Activated naive CD4-positive, alpha-beta T cell treated with Interleukin-2 at 50 U/mL for 16 hours (primary cell): ENCODE results near the gene REV3L.
"Not testable (repeated sequence)": the region's sequence is repeated elsewhere in the genome, so short reads cannot be mapped to it uniquely, and the experiment has no call there.

Experiments
- DNase-seq: peaks from one replicate; pipeline ENCODE4 v3.0.0-alpha.2; 2020

Gene REV3L, protein sequence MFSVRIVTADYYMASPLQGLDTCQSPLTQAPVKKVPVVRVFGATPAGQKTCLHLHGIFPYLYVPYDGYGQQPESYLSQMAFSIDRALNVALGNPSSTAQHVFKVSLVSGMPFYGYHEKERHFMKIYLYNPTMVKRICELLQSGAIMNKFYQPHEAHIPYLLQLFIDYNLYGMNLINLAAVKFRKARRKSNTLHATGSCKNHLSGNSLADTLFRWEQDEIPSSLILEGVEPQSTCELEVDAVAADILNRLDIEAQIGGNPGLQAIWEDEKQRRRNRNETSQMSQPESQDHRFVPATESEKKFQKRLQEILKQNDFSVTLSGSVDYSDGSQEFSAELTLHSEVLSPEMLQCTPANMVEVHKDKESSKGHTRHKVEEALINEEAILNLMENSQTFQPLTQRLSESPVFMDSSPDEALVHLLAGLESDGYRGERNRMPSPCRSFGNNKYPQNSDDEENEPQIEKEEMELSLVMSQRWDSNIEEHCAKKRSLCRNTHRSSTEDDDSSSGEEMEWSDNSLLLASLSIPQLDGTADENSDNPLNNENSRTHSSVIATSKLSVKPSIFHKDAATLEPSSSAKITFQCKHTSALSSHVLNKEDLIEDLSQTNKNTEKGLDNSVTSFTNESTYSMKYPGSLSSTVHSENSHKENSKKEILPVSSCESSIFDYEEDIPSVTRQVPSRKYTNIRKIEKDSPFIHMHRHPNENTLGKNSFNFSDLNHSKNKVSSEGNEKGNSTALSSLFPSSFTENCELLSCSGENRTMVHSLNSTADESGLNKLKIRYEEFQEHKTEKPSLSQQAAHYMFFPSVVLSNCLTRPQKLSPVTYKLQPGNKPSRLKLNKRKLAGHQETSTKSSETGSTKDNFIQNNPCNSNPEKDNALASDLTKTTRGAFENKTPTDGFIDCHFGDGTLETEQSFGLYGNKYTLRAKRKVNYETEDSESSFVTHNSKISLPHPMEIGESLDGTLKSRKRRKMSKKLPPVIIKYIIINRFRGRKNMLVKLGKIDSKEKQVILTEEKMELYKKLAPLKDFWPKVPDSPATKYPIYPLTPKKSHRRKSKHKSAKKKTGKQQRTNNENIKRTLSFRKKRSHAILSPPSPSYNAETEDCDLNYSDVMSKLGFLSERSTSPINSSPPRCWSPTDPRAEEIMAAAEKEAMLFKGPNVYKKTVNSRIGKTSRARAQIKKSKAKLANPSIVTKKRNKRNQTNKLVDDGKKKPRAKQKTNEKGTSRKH (N-terminal part only)

DNA sequence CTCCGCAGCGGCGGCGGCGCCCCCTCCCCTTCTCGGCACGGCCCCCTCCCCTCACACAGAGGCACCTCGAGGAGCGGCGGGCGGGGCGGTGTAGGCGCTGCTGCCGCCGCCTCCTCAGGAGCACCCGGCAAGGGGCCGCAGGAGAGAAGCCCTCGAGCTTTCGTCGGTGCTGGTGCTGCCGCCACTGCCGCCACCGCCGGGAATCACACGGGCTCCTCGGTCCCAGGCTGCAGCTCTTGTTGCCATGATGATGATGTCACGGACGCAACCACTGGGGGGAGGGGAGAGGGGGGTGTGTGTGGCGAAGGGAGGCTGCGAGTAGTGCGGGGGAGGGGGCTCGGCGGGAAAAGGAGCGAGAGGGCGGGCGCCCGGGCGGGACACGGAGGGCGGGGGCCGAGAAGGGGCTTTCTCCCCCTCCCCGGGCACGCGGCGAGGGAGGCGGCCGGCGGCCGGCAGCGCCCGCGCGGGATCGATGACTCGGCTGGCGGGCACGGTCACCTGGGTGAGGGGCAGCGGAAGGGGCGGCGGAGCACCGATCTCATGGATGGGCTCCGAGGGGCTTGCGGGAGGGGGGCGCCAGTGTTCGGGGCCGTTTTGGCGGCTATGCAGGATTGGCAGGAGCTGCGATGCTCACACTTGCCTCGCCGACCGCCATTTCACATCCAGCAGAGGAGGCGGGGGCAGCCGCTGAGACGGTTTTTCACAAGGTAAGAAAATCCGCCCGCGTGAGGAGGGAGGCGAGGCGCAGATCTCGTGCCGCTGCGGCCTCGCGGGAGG lies at the start of gene REV3L:
Gene REV3L, minus strand, starts transcription at position 260 of the 777 bp plus-strand sequence. CDS start 330 bp downstream, outside the sequence.
- DNase-seq, result peak; percentile 90

DNA sequence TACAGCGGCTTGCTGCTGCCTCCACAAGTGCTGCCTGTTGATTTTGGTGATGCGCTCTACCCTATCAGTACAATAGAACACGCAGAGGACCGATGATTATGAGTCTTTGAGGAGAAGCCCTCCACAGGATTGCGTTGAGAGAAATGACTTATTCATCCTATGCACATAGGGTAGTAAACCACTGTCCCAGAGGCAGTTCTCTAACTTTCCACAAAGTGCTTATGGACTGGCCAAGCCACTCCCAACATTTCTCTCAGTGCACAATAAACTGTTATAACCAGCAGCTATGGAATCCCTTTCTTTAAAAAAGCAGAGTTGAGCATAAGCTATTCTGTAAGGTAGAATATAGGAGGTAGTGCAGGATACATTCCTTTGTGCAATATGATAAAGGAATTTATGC lies 48.2 kb upstream of the REV3L start:
- DNase-seq, result no peak

GRCh38 chr6:111530667-111531066 lies 47.6 kb upstream of the REV3L start:
- no peak for DNase-seq

DNA sequence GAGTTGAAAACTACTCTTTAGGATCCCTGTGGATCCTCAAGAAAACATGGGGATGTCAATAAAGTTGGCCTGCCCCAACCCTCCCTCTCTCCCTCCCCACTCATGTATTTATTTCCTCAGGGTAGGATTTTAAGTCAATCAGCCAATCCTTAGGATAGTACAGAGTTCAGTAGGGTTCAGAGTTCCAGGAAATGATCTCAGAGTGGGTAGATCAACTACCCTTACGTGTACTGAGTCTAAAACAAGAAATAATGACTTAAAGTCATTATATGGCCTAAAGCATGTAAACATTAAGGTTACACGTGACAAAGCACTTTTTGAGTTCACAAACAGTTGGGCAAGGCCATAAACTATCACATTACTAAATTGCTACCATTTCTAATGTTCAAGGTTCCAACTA lies 47.2 kb upstream of the REV3L start:
- no peak for DNase-seq

GRCh38 chr6:111527367-111527766 lies 44.3 kb upstream of the REV3L start:
- DNase-seq, result no peak

GRCh38 chr6:111524735-111525134 lies 41.7 kb upstream of the REV3L start:
- no peak for DNase-seq

- no peak for DNase-seq
Measured at GRCh38 chr6:111524252-111524651, 41.2 kb upstream of the REV3L start.

- DNase-seq, result no peak
Measured at GRCh38 chr6:111523484-111524167, 40.6 kb upstream of the REV3L start.

GRCh38 chr6:111522393-111523020 lies 39.5 kb upstream of the REV3L start:
- DNase-seq, result no peak

- DNase-seq, result no peak
Measured at GRCh38 chr6:111521497-111522270, 38.7 kb upstream of the REV3L start.

GRCh38 chr6:111520524-111520923 lies 37.5 kb upstream of the REV3L start:
- no peak for DNase-seq

DNA sequence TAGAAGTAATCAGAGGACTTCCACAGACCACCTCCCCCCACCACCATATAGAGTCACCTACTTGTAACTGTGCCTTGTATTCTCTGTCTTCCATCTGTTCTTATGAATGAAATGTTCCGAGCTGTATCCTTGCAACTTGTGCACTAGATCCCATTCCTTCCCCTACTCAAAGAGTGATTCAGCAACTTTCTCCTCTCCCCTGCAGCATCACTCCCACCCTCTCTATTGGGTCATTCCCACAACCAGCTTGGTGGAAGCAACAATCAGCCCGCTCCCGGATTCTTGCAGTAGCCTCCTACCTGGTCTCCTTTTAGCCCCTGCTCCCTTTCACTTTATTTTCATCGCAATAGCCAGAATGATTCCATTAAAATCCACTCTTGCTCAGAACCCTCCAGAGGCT lies 34.9 kb upstream of the REV3L start:
- DNase-seq, result no peak

DNA sequence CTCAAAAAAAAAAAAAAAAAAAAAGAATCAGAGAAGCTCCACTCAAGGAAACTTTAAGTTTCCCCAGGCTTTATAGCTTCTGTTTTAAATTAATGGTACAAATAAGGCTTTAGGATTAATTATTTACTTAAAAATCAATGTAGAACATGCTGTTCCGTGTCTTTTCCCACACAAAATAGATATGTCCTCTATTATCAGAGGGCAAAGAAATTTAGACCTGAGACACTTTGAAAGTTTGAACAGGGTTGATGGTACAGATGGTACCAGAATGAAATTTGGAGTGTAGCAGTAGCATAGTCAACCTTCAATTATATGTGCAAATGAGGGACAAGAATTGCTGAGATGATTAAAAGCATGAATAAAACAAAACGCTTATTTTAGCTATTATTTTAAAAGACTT lies 32.2 kb upstream of the REV3L start:
- no peak for DNase-seq

GRCh38 chr6:111514531-111514930 lies 31.5 kb upstream of the REV3L start:
- DNase-seq, result not testable (repeated sequence)

- DNase-seq, result not testable (repeated sequence)
Measured at GRCh38 chr6:111507219-111507618, 24.2 kb upstream of the REV3L start.

DNA sequence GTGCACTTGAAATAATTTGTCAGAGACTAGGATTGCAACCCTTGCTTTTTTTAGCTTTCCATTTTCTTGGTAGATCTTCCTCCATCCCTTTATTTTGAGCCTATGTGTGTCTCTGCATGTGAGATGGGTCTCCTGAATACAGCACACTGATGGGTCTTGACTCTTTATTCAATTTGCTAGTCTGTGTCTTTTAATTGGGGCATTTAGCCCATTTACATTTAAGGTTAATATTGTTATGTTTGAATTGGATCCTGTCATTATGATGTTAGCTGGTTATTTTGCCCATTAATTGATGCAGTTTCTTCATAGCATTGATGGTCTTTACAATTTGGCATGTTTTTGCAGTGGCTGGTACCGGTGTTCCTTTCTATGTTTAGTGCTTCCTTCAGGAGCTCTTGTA lies 22.5 kb upstream of the REV3L start:
- not testable (repeated sequence) for DNase-seq

GRCh38 chr6:111503660-111504059 lies 20.6 kb upstream of the REV3L start:
- no peak for DNase-seq

- no peak for DNase-seq
Measured at GRCh38 chr6:111503194-111503593, 20.2 kb upstream of the REV3L start.

GRCh38 chr6:111502154-111502553 lies 19.1 kb upstream of the REV3L start:
- no peak for DNase-seq

DNA sequence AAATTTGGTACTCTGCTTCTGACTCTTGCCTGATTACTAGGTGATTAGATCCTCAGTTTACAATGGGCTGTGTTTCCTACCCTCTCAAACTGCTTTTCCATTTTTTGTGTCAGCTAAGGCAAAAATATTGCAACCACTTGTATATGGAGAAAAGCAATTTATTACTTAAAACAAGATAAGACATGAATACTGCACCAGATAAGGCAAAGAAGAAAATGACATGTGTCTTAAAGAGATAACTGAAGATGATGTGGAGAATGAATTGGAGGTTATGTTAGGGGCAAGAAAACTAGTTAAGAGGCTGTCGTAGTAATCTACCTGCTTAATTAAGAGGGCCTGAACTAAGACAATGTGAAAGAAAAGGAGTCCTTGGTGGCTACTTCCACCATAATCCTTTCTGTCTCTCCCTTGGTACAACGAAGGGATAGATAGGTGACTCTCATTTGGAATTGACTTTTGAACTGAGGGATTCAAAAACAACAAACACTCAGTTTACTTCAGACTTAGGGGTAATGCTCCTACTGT lies 16.3 kb upstream of the REV3L start:
- DNase-seq, result no peak
